ENCODE measurements around the gene VTI1B.
"Not testable (repeated sequence)": the region's sequence is repeated elsewhere in the genome, so short reads cannot be mapped to it uniquely, and the experiment has no call there.

The VTI1B gene

DNA sequence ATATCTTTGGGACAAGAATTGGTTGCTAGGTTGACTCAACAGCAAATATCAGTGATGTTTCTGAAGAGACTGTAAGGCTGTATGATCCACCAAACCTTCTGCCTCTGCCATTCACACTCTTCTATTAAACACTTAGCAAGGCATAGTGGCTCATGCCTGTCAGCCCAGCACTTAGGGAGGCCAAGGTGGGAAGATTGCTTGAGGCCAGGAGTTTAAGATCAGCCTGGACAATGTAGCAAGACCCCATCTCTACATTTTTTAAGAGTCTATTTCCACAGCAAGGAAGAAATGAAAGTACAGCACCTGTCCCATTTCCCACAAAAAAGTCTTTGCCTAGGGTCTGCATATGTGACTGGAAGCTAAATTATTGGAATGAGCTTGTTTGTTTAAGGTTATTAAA is 46.9 kb downstream of the VTI1B start:
- Histone ChIP-seq H3K9me3 (replicated peaks; ENCODE audit: low read length) (no peaks in the 10 kb centered on the region), H3K27me3 (ENCODE audit: control insufficient read depth, insufficient read depth, low read length) (peaks cover 13% of the 10 kb centered on the region), H3K4me2 (ENCODE audit: low read length) (no peak overlapping the region), H3K4me1 (ENCODE audit: control insufficient read depth, insufficient read depth, low read length) (peaks cover 9% of the 10 kb centered on the region), H3K4me3 (ENCODE audit: low read length) (no peak overlapping the region), H3K9ac (ENCODE audit: low read depth, low read length) (no peak overlapping the region), H3K36me3 (ENCODE audit: insufficient read depth, low read length) (no peaks in the 10 kb centered on the region)

DNA sequence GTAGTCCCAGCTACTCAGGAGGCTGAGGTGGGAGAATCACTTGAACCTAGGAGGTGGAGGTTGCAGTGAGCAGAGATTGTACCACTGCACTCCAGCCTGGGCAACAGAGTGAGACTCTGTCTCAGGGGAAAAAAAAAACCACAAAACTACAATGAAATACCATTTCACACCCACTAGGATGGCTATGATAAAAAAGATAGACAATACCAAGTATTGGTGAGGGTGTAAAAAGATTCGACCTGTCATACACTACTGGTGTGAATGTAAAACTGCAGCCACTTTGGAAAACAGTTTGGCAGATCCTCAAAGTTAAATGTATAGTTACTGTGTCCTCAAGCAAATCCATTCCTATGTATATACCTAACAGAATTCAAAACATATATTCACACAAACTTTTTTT is 48.3 kb downstream of the VTI1B start:
- H3K4me2 ChIP-seq (ENCODE audit: low read length); H3K9ac ChIP-seq (ENCODE audit: low read depth, low read length); H3K9me3 ChIP-seq (replicated peaks; ENCODE audit: low read length); H3K36me3 ChIP-seq (ENCODE audit: insufficient read depth, low read length); H3K4me3 ChIP-seq (ENCODE audit: low read length): not testable (repeated sequence)
- Histone ChIP-seq H3K27me3 (ENCODE audit: control insufficient read depth, insufficient read depth, low read length) (peaks cover 13% of the 10 kb centered on the region), H3K4me1 (ENCODE audit: control insufficient read depth, insufficient read depth, low read length) (peaks cover 11% of the 10 kb centered on the region)

DNA sequence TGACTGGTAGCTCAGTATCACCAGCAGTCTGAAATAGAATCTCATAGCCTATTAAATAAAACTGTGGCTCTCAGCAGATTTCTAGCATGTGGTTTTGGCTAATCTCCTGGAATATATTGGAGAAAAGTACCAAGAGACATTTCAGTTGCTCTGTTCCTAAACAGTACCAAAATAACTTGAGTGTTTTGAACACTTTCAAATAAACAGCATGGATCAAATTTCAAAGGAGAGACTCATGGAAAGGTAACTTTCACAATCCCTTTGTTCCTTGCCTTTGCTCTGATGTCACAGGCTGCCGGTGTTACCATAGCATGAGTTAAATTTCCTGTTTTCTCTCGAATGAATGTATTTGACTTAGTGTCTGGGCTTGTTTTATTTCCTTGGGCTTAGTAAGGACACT is 51.3 kb downstream of the VTI1B start:
- Histone ChIP-seq H3K4me2 (ENCODE audit: low read length) (peak overlapping the region; percentile 37), H3K9ac (ENCODE audit: low read depth, low read length) (no peak overlapping the region), H3K9me3 (replicated peaks; ENCODE audit: low read length) (no peaks in the 10 kb centered on the region), H3K4me3 (ENCODE audit: low read length) (no peak overlapping the region), H3K27me3 (ENCODE audit: control insufficient read depth, insufficient read depth, low read length) (peaks cover 4% of the 10 kb centered on the region), H3K36me3 (ENCODE audit: insufficient read depth, low read length) (no peaks in the 10 kb centered on the region), H3K4me1 (ENCODE audit: control insufficient read depth, insufficient read depth, low read length) (peaks cover 24% of the 10 kb centered on the region)

DNA sequence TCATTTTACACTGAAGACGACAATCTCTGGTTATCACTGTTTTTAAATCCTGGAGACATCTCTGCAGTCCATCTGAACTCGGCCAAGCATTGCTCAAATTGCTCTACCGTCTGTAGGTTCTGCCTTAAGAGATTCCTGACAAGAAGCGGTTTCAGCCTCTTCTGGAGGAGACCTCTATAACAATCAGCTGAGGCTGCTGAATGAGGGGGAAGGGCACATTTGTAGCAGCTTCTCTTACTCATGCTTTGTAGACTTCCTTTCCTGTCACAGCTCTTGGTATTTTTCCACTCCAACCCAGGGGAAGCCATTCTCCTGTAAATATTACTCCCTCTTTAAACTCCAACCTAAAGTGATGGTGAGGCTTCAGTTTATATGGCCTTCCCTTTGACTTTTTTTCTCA is 51.8 kb downstream of the VTI1B start:
- Histone ChIP-seq H3K4me2 (ENCODE audit: low read length) (no peak overlapping the region), H3K9ac (ENCODE audit: low read depth, low read length) (no peak overlapping the region), H3K4me3 (ENCODE audit: low read length) (no peak overlapping the region)

DNA sequence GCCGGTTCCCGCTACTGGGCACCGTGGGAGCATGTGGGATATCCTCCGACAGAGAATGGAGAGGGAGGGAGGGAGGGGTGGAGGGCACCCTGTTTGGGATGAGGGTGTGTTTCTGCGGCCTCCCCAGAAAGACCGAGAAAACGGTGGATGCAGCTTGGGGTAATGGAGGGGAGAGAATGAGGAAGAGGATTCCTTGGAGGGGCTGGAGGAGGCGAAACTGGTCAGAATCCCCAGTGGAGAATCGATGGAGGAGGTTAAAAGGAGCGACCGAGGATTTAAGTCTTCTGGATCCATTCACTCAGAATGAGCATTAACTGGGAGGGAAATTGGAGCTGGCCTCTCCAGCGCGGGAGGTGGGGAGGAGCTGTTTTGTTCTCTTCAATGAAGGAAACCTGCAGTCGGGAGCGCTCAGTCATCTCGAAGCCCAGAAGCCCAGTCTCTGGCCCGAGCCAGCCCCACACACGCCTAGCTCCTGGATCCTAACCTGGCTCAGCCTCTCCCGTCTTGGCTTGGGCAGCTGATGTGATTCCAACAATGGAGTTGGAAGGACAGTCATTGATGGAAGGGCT is 54.1 kb downstream of the VTI1B start:
- H3K36me3 ChIP-seq (ENCODE audit: insufficient read depth, low read length), result no peaks in the 10 kb centered on the region
- H3K9me3 ChIP-seq (replicated peaks; ENCODE audit: low read length), result no peaks in the 10 kb centered on the region
- H3K27me3 ChIP-seq (ENCODE audit: control insufficient read depth, insufficient read depth, low read length), result peaks cover 4% of the 10 kb centered on the region
- peak overlapping the region; percentile 99 for H3K4me2 ChIP-seq (ENCODE audit: low read length)
- peaks cover 24% of the 10 kb centered on the region for H3K4me1 ChIP-seq (ENCODE audit: control insufficient read depth, insufficient read depth, low read length)
- peak overlapping the region; percentile 86 for H3K4me3 ChIP-seq (ENCODE audit: low read length)
- peak overlapping the region; percentile 44 for H3K9ac ChIP-seq (ENCODE audit: low read depth, low read length)

More for the DNA sequence above, 51.8 kb downstream of the VTI1B start:
- Histone ChIP-seq H3K9me3 (replicated peaks; ENCODE audit: low read length) (no peaks in the 10 kb centered on the region), H3K27me3 (ENCODE audit: control insufficient read depth, insufficient read depth, low read length) (peaks cover 4% of the 10 kb centered on the region), H3K4me1 (ENCODE audit: control insufficient read depth, insufficient read depth, low read length) (peaks cover 24% of the 10 kb centered on the region), H3K36me3 (ENCODE audit: insufficient read depth, low read length) (no peaks in the 10 kb centered on the region)

DNA sequence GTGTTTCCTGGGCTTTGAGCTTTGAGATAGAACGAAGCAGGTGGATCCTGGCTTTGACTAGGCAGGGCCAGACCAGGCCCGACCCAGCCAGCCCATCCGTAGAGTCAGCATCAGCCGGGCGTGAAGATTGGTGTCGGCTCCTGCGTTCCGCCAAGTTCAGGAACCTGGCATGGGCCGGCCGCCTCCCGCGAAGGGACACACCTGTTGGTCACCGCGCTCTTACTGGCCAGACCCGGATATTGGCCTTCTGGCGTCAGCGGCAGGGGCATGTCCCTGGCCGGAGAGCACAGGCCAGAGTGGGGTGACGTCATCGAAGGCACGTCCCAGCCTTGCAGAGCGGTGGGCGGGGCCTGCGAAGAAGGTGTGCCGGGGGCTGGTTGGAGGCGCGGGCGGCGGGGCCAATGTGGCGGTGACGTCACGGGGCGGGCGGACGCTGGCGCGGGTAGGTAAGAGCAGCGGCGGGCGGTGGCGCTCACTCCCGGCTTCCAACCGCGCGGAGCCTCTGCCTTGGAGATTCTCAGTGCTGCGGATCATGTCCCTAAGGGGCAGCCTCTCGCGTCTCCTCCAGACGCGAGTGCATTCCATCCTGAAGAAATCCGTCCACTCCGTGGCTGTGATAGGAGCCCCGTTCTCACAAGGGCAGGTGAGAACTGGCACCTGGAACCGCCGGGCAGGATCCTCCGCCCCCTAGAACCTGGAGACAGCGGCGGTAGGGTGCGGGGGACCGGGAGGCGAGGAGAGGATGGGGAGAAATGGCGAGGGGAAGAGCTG is 54.8 kb downstream of the VTI1B start, which contains the start of gene ARG2:
Gene ARG2 (plus strand): TSS at position 475 of the 771 bp plus-strand sequence. CDS start 58 bp downstream, at position 533.
- no peaks in the 10 kb centered on the region for H3K9me3 ChIP-seq (replicated peaks; ENCODE audit: low read length)
- peak within 1 kb of the TSS; percentile 99 for H3K4me2 ChIP-seq (ENCODE audit: low read length)
- no peaks in the 10 kb centered on the region for H3K36me3 ChIP-seq (ENCODE audit: insufficient read depth, low read length)
- peak within 1 kb of the TSS; percentile 44 for H3K9ac ChIP-seq (ENCODE audit: low read depth, low read length)
- H3K4me3 ChIP-seq (ENCODE audit: low read length), result peak within 1 kb of the TSS; percentile 86
- peaks cover 24% of the 10 kb centered on the region for H3K4me1 ChIP-seq (ENCODE audit: control insufficient read depth, insufficient read depth, low read length)
- H3K27me3 ChIP-seq (ENCODE audit: control insufficient read depth, insufficient read depth, low read length), result peaks cover 9% of the 10 kb centered on the region

DNA sequence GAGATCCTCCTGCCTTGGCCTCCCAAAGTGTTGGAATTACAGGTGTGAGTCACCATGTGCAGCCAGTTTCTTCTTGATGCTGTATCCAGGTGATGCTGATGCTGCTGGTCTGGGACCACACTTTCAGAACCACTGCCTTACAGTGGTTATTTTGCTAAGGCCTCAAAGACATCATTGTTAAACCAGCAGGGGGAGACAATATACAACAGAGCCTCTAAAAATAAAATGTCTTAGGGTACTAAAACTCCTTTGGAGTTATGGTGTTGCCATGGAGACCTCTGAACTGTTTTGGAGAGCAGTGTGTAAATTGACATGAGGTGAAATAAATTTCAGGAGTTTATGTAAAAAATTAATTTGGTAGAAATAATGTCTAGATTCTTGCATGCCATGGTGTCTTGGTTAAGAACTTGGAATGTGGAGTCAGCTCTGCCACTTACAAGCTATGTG is 55.8 kb downstream of the VTI1B start:
- Histone ChIP-seq H3K9ac (ENCODE audit: low read depth, low read length) (peak overlapping the region; percentile 44), H3K4me2 (ENCODE audit: low read length) (no peak overlapping the region), H3K36me3 (ENCODE audit: insufficient read depth, low read length) (no peaks in the 10 kb centered on the region), H3K27me3 (ENCODE audit: control insufficient read depth, insufficient read depth, low read length) (peaks cover 16% of the 10 kb centered on the region), H3K4me3 (ENCODE audit: low read length) (no peak overlapping the region), H3K9me3 (replicated peaks; ENCODE audit: low read length) (no peaks in the 10 kb centered on the region), H3K4me1 (ENCODE audit: control insufficient read depth, insufficient read depth, low read length) (peaks cover 24% of the 10 kb centered on the region)

DNA sequence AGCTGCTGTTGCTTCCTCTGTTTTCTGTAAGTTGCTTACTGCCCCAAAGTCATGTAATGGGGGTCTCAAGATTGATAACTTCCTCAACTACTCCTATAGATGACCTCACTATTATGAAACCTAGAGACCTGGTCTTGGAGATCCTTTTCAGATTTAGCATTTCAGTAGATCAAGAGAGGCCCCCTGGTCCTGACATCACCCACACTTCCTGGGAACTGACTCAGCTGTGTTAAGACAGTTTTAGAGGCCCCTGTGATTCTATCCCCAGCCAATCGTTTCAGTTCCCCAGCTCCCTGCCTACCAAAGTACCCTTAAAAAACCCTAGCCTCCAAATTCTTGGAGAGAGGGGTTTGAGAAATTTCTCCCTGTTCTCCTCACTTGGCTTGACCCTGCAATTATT is 63.9 kb downstream of the VTI1B start:
- Histone ChIP-seq H3K27me3 (ENCODE audit: control insufficient read depth, insufficient read depth, low read length) (peaks cover 59% of the 10 kb centered on the region), H3K36me3 (ENCODE audit: insufficient read depth, low read length) (no peaks in the 10 kb centered on the region), H3K9ac (ENCODE audit: low read depth, low read length) (no peak overlapping the region)

DNA sequence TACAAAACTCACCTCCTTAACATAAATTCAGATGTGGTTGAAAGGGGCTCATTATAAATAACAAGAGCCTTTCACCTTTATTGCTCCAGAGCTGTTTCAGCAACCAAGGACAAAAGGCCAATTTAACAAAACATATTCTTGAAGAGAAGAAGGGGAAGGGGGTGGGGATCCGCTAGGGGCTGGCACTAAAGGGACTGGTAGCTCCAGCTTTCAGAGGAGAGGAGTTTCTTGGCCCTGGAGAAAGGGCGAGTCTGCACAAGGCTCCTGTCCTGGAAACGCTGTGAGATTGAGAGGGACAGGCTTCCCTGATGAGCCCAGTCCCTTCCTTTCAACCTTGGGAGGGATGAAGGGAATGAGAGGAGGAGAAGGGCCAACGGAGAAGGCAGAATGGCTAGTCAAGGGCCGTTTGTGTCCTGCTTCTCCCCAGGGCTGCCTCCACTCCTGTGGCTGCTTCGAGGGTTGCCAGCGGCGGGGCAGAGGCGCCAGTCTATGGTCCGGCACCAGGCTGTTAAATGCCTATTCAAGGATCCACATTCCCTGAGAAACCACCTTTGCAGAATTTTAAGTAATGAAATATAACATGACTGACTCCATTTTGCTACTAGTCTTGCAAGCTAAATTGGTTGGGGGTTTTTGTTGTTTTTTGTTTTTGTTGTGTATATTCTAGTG is 64.7 kb downstream of the VTI1B start:
- Histone ChIP-seq H3K36me3 (ENCODE audit: insufficient read depth, low read length) (no peaks in the 10 kb centered on the region), H3K4me1 (ENCODE audit: control insufficient read depth, insufficient read depth, low read length) (no peaks in the 10 kb centered on the region), H3K9ac (ENCODE audit: low read depth, low read length) (no peak overlapping the region), H3K4me3 (ENCODE audit: low read length) (no peak overlapping the region), H3K27me3 (ENCODE audit: control insufficient read depth, insufficient read depth, low read length) (peaks cover 54% of the 10 kb centered on the region), H3K9me3 (replicated peaks; ENCODE audit: low read length) (no peaks in the 10 kb centered on the region), H3K4me2 (ENCODE audit: low read length) (no peak overlapping the region)

More for the DNA sequence above, 63.9 kb downstream of the VTI1B start:
- no peaks in the 10 kb centered on the region for H3K9me3 ChIP-seq (replicated peaks; ENCODE audit: low read length)
- H3K4me1 ChIP-seq (ENCODE audit: control insufficient read depth, insufficient read depth, low read length), result no peaks in the 10 kb centered on the region
- no peak overlapping the region for H3K4me3 ChIP-seq (ENCODE audit: low read length)
- H3K4me2 ChIP-seq (ENCODE audit: low read length), result no peak overlapping the region

DNA sequence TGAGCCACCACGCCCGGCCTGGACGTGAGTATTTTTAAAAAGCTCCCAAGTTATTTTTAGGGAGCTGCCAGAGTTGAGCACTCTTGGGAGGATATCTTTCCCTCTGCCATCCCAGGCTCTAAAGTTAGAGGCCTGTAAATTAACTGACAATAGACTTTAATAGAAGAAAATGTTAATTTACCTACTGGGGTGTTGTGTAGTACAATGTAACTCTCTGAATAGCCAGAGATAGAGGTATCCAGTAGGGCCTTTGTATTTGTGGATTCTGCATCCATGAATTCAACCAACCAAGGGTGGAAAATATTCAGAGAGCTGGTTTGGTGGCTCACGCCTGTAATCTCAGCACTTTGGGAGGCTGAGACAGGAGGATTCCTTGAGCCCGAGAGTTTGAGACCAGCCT is 66.8 kb downstream of the VTI1B start:
- H3K4me3 ChIP-seq (ENCODE audit: low read length), result no peak overlapping the region
- no peaks in the 10 kb centered on the region for H3K9me3 ChIP-seq (replicated peaks; ENCODE audit: low read length)
- H3K9ac ChIP-seq (ENCODE audit: low read depth, low read length), result no peak overlapping the region
- no peaks in the 10 kb centered on the region for H3K36me3 ChIP-seq (ENCODE audit: insufficient read depth, low read length)
- peaks cover 38% of the 10 kb centered on the region for H3K27me3 ChIP-seq (ENCODE audit: control insufficient read depth, insufficient read depth, low read length)
- no peak overlapping the region for H3K4me2 ChIP-seq (ENCODE audit: low read length)
- no peaks in the 10 kb centered on the region for H3K4me1 ChIP-seq (ENCODE audit: control insufficient read depth, insufficient read depth, low read length)

DNA sequence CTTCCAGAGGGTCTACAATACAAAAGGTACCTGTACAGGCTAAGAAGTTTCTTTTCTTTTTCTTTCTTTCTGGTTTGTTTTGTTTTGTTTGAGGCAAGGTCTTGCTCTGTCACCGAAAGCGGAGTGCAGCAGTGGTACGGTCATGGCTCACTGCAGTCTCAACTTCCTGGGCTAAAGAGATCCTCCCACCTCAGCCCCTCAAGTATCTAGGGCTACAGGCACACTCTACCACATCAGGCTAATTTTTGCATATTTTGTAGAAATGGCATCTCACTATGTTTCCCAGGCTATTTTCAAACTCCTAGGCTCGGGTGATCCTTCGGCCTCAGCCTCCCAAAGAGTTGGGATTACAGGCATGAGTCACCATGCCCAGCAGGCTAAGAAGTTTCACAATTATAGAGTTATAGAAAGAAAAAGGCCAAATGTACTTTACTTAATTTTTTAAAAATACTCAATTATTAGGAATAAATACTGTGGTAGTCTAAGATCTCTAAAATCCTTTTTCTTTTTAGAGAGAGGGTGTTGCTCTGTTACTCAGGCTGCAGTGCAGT is 71.4 kb downstream of the VTI1B start:
- peaks cover 7% of the 10 kb centered on the region for H3K4me1 ChIP-seq (ENCODE audit: control insufficient read depth, insufficient read depth, low read length)
- H3K9me3 ChIP-seq (replicated peaks; ENCODE audit: low read length), result no peaks in the 10 kb centered on the region
- H3K36me3 ChIP-seq (ENCODE audit: insufficient read depth, low read length), result no peaks in the 10 kb centered on the region
- peaks cover 6% of the 10 kb centered on the region for H3K27me3 ChIP-seq (ENCODE audit: control insufficient read depth, insufficient read depth, low read length)
- no peak overlapping the region for H3K9ac ChIP-seq (ENCODE audit: low read depth, low read length)
- H3K4me2 ChIP-seq (ENCODE audit: low read length), result no peak overlapping the region
- H3K4me3 ChIP-seq (ENCODE audit: low read length), result no peak overlapping the region
